Jurkat, Clone E6-1 (cell line): ENCODE measurements around the gene NDUFC2. TPM values are rescaled to one million over a fixed set of nuclear protein-coding genes. Genes with fewer than 3 reads are reported as not detected.
"Not testable (repeated sequence)": the region's sequence is repeated elsewhere in the genome, so short reads cannot be mapped to it uniquely, and the experiment has no call there.

ENCODE experiments used
- DNase-seq: peaks from one replicate; pipeline ENCODE4 v3.0.0-alpha.2; 2011; ENCODE audit warnings: low read depth, low spot score
- H3K4me3 ChIP-seq: 2 replicates; pipeline ENCODE4 v1.5.1; 2011; ENCODE audit warnings: mild to moderate bottlenecking, low read length, control low read depth, moderate library complexity
- polyA plus RNA-seq: library from polyadenylated mRNA; unstranded; fragments of >200 nt; gene quantifications from one replicate; pipeline ENCODE4 v1.2.1, GENCODE V29; 2012; ENCODE audit warnings: missing spikeins; ENCODE audit not compliant: insufficient read length, insufficient read depth

NDUFC2 gene
- polyA plus RNA-seq, result 271 TPM

GRCh38 chr11:78079232-78080083, at the start of gene NDUFC2:
NDUFC2 (minus strand) TSS chr11:78079862; CDS start chr11:78079744, 118 bp downstream.
- peak; percentile 60 for DNase-seq

GRCh38 chr11:78127403-78127802, 47.7 kb upstream of the NDUFC2 start:
- no peak overlapping the region for H3K4me3 ChIP-seq
- no peak for DNase-seq

More at GRCh38 chr11:78079232-78080083, at the start of gene NDUFC2:
- H3K4me3 ChIP-seq, result peak within 1 kb of the TSS; percentile 94

GRCh38 chr11:78112582-78113275, 33.1 kb upstream of the NDUFC2 start:
- no peak overlapping the region for H3K4me3 ChIP-seq
- no peak for DNase-seq

GRCh38 chr11:78111298-78111697, 31.6 kb upstream of the NDUFC2 start:
- DNase-seq, result no peak
- H3K4me3 ChIP-seq, result no peak overlapping the region

GRCh38 chr11:78110830-78111229, 31.2 kb upstream of the NDUFC2 start:
- no peak overlapping the region for H3K4me3 ChIP-seq
- no peak for DNase-seq

- no peak for DNase-seq
- H3K4me3 ChIP-seq, result no peak overlapping the region
These were observed 30.7 kb upstream of the NDUFC2 start for GRCh38 chr11:78110351-78110750.

DNA sequence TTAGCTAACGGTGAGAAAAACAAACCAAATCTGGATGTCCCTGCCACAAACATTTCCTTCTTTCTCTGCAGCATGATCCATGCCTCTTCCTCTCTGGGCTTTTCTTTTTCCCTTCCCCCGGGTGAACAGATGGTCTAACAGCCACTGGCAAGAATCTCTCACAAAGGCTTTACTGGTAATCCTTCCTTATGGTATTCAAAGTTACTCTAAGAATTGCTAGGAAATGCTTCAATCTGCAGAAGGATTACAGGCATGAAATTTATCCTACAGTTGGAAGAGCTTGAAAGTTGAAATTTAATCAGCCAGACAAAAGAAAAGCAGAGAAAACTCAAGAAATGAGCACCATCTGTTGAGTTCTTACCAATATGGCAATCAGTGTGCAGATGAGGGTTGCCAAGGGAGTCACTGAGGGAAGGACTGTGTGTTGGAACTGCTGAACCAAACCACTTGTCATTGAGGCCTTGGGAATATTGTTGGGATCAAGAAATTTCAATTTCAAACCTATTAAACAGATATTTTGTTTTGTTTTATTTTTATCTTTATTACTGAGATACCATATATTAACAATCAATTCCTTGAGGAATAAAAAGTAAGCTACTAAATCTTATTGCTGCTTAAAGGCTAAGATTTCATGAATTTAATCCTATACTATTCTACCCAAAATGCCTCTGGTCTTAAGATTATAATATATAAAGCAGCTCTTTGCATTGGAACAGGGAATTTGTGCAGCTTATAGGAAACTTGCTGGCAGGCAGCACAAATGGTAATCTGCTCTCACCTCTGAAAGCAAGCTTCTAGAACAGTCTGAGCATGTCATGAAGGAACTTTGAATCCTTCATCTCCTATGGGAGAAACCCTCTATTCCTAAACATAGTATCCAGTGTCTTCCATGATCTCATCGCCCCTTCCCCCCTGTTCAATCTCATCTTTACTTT, 29.7 kb upstream of the NDUFC2 start:
- DNase-seq, result no peak
- H3K4me3 ChIP-seq, result no peak overlapping the region

GRCh38 chr11:78100676-78101472, 21.2 kb upstream of the NDUFC2 start:
- DNase-seq, result no peak
- no peak overlapping the region for H3K4me3 ChIP-seq

GRCh38 chr11:78100261-78100660, 20.6 kb upstream of the NDUFC2 start:
- no peak overlapping the region for H3K4me3 ChIP-seq
- DNase-seq, result no peak

GRCh38 chr11:78099666-78100065, 20.0 kb upstream of the NDUFC2 start:
- no peak overlapping the region for H3K4me3 ChIP-seq

DNA sequence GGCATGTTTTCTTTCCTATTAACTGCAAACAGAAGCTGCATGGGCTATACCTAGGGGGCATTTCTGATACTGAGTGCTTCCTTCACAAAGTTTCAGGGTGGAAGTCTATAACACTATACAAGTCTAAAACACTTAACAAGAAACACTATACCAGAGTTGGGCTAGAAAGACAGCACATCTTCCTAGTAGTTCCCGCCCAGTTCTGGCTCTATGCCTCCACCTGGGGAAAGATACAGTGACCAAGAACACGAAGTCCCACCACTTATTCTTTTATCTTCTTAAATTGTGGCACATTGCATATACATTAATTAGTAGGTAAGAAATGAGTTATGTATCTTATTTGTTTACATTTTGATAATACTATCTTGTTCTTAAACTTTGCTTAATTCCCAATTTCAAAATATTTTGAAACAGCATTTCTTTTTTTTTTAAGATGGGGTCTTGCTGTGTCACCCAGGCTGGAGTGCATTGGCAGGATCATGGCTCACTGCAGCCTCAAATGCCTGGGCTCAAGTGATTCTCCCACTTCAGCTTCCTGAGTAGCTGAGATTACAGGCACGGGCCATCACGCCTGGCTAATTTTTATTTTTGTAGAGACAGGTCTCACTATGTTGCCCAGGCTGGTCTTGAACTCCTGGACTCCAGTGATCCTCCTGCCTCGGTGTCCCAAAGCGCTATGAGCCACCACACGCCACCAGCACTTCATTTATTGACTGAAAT, 18.2 kb upstream of the NDUFC2 start:
- no peak for DNase-seq
- no peak overlapping the region for H3K4me3 ChIP-seq

More at GRCh38 chr11:78099666-78100065, 20.0 kb upstream of the NDUFC2 start:
- no peak for DNase-seq

DNA sequence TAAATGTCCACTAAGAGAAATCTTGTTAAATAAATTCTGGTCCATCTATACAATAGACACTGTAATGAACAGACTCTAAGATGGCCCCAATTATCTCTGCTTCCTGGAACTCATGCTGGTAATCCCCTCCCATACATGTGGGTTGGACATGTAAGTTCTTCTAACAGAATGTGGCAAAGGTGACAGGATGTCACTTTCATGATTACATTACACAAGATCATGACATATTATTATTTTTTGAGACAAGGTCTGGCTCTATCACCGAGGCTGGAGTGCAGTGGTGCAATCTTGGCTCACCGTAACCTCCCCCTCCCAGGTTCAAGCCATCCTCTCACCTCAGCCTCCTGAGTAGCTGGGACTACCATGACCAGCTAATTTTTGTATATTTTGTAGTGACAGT, 14.6 kb upstream of the NDUFC2 start:
- no peak for DNase-seq
- no peak overlapping the region for H3K4me3 ChIP-seq

DNA sequence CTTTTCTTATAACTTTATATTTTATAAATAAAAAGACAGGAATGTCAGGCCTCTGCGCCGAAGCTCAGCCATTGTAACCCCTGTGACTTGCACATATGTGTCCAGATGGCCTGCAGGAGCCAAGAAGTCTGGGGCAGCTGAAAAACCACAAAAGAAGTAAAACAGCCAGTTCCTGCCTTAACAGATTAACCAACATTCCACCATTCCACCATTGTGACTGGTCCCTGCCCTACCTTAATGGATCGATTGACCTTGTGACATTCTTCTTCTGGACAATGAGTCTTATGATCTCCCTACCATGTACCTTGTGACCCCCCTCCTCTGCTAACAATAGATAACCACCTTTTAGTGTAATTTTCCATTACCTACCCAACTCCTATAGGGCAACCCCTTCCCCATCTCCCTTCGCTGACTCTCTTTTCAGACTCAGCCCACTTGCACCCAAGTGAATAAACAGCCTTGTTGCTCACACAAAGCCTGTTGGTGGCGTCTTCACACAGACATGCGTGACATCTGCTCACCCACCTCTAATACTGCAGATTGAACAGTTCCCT, 6.9 kb upstream of the NDUFC2 start:
- not testable (repeated sequence) for DNase-seq, H3K4me3 ChIP-seq

- H3K4me3 ChIP-seq, result no peak overlapping the region
- no peak for DNase-seq
These were observed 6.3 kb upstream of the NDUFC2 start for GRCh38 chr11:78085972-78086371.

DNA sequence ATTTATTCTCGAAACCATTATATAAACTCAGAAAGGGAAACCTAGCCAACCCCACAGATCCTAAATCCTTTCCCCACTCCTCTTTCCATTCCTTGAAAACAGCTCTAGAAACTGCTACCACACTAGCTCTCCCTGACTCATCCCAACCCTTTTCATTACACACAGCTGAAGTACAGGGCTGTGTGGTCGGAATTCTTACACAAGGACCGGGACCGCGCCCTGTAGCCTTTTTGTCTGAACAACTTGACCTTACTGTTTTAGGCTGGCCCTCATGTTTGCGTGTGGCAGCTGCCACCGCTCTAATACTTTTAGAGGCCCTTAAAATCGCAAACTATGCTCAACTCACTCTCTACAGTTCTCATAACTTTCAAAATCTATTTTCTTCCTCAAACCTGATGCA, 4.8 kb upstream of the NDUFC2 start:
- DNase-seq, H3K4me3 ChIP-seq: not testable (repeated sequence)

GRCh38 chr11:78083021-78083420, 3.4 kb upstream of the NDUFC2 start:
- no peak for DNase-seq
- no peak overlapping the region for H3K4me3 ChIP-seq

DNA sequence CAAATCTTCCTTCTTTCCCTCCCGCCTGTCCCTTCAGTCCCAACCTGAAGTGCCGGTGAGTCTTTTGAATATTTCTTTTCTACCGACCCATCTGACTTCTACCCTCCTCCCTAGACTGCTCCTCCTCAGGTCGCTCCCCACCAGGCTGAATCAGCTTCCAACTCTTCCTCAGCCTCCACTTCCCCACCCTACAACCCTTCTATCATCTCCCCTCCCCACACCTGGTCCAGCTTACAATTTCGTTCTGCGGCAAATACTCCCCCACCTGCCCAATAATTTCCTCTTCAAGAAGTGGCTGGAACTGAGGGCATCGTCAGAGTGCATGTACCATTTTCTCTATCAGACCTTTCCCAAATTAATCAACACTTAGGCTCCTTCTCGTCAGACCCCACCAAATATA, 2.5 kb upstream of the NDUFC2 start:
- H3K4me3 ChIP-seq, result no peak overlapping the region
- DNase-seq, result no peak

GRCh38 chr11:78081583-78081982, 1.9 kb upstream of the NDUFC2 start:
- peak; percentile 53 for DNase-seq
- peak overlapping the region; percentile 29 for H3K4me3 ChIP-seq
